Fibroblast of gingiva (primary cell): ENCODE results near the gene HDAC4.
A peak's percentile ranks its signal among the peaks of the same experiment; 100 is the strongest.

Source experiments
- DNase-seq: peaks from one replicate; pipeline ENCODE4 v3.0.0-alpha.2; 2011; ENCODE audit warnings: low read depth

The HDAC4 gene

DNA sequence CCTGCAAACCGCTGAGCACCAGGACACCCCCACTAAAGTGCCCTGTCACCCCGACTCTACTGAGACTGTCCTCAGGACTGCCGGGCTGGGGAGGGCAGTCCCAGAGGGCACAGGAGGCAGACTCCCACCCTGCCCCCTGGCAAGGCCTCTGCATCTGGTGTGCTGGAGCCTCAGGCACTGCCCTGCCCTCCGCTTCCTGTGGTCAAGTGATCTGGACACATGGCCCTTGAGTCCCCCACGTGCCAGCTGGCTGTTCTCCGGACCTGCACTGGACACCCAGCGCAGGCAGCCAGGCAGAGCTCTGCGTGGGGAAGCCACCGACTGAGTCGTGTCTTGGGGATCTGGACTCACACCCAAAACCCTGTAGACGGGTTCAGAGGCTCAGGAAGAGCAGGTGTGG, 335.3 kb downstream of the HDAC4 start:
- no peak for DNase-seq

DNA sequence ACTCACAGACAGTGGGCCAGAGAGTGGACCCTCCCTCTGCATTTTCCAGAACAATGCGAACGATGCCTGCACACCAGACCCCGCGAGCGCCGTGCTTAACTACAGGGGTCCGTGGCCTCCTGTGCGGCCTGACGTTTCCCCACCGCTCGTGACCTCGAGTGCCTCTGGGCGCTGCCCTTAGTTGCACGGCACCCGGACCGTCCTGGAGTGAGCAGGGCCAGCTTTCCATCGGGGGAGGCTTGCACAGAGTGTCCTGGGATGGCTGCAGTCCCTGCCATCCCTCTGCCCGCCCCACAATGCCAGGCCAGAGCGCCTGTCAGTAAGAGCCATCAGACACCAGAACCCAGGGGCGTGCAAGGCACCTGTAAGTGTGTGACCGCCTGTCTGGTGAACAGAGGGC, 335.9 kb downstream of the HDAC4 start:
- no peak for DNase-seq

DNA sequence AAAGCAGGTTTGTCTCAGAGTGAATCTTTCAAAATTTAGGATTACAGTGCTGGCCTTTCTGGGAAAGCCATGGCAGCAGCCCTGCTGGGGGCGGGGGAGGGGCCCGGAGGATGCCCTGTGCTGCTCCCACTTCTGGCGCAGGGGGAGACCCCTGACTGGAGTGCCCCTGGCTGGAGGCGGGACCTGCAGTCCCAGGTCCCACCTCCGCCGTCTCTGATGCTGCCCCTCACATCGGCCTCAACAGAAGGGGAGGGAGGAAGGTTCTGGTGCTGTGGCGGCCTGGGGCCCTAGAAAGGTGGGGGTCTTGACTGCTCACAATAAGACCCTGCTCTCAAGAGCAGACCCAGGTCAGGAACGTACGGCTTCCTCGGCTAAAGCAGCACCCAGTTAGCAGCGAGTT, 336.6 kb downstream of the HDAC4 start:
- DNase-seq: no peak

DNA sequence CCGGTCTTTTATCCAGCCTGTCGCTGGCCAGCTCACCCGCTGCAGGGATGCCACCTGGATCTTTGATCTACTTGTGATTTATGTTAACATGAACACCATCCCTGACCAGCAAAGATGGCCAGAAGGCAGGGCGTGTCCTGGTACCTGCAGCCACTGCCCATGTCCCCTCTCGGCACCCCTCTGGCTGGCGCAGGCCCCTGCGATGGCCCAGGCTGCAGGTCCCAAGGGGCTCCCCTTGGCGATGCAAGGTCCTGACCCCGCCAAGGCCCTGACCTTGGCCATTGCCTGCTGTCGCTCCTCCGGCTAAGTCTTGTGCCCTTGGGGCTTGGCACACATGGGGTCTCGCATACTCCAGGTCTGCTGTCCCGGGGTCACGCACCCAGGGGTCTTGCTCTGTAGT, 338.1 kb downstream of the HDAC4 start:
- no peak for DNase-seq

DNA sequence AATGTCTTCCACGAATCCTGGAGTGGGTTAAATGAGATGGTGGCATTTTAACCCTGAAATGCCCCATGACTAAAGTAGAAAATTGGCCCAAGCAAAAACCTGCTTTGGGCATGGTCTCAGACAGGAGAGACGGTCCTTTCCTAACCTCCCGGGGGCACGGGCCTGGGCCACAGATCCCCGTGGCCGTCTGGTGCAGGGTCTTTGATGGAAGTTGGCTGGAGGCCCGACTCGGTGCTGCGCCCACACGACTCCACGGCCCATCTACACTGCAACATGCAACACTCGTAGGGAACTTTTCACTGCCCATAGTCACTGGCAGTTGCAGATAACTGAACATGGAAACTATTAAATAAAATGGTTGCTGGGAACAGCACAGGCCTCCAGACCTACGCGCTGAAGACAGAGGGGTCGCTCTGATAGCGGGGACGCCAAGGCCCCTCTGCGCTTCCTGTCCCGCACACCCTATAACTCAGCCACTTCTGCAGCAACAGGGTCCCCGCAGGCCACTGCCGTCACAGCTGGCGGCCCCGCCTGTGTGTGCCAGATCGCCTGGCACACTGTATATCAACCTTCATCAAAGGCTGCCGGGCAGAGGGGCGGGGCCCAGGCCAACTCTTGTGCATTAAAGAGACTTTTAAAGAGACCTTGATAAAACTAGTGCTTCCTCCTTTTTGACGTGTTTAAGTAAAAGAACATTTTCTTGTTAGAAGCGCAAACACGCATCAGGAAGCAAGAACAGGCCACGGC, 338.8 kb downstream of the HDAC4 start:
- DNase-seq: no peak

DNA sequence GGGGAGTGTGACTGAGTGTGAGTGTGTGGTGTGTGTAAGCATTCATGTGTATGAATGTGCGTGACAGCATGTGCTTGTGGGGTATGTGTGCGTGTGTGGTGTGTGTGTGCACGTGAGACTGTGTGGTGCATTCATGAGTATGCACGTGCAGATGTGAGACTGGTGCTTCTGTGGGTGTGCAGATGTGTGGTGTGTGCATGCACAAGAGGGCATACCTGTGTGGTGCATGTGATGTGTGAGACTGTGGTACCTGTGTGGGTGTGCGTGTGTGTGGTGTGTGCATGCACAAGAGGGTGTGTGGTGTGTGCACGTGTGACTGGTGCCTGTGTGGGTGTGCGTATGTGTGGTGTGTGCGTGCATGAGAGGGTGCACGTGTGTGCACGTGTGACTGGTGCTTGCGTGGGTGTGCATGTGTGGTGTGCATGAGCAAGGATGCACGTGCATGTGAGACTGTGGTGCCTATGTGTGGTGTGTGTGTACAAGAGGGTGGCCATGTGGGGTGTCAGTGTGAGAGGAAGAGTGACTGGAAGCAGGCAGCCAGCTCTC, 339.6 kb downstream of the HDAC4 start:
- no peak for DNase-seq

DNA sequence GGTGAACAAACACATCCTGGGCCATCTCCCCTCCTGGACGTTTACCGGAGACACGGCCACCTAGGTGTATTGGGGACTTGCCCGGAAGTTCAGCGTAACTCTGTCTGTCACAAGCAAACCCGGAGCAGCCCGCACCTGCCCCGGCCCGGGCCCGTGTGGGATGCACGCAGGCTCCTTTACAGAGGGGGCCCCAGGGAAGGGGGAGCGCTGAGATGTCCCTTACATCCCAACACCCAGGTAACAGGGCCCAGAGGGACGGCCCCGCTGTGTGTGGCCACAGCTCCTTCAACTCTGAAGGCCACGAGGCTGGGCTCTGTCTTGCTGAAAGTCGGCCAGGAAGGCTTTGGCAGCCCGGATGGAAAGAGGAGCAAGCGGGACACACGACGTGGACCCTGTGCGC, 340.1 kb downstream of the HDAC4 start:
- DNase-seq: no peak

DNA sequence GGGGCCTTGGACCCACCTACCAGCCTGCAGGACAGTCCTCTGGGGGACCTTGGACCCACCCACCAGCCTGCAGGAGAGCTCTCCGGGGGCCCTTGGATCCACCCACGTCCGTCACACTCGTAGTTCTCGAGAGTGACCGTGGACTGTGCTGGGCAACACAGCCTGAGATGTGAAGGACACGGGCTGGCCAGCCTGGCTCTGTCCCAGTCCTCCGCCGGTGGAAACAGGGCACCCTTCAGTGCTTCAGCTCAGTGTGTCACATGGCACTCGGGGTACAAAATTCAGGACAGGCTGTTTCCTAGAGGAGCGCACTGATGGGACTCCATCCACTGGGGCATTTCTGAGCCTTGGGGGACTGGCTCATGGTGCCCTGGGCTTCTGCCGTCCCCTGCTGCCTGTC, 341.0 kb downstream of the HDAC4 start:
- DNase-seq: no peak

- DNase-seq: peak; percentile 53
These were observed 342.1 kb downstream of the HDAC4 start for GRCh38 chr2:239058766-239059165.

- no peak for DNase-seq
These were observed 343.3 kb downstream of the HDAC4 start for GRCh38 chr2:239057533-239057932.

DNA sequence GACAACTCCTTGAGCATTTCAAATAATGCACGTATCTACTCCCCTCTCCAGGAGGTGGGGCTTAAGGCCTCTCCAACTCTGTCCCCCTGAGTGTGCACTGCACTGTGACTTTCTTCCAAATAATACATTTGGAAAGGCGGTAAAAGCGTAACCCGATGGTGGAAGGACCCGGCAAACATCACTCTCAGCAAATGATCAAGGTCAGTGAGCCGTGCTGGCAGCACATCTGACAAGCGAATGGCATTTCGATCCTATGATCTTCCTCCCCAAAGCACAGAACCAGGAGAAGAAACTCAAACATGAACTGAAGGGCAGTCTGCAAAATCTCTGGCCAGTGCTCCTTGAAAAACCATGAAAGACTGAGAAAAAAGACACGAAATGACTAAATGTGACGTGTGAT, 344.2 kb downstream of the HDAC4 start:
- DNase-seq: no peak

DNA sequence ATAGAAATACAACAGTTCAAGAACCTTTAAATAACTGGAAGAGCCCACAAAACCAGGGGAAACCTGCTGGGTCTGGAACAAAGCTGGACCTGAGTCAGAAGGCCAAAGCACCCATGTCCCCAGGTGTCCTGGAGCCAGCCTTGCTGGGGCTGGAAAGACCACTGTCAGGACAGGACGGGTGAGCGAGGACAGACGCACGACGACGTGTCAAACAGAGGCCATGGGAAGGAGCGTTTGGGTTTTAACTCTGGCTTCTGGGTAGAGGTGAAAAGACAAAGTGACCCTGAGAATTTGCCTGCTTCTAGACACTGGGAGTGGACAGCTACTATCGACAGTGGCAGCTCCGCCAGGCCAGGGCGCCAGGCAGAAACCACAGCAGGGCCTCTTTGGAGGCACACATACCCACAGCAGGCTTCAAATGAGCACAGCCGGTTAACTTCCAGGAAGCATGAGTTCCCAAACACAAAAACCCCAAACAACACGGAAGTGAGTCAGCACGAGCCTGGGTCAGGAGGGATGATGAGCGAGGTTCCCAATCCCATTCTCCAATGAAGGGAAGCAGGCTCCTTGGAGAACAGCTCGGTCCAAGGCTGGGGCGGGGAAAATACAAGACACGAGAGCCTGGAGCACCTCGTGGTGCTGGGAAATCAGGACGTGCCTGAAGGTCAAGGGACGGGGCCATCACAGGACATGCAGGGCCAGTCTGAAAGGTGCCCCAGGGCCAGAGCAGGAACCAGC, 344.9 kb downstream of the HDAC4 start:
- no peak for DNase-seq

GRCh38 chr2:239054921-239055320, 345.9 kb downstream of the HDAC4 start:
- no peak for DNase-seq

DNA sequence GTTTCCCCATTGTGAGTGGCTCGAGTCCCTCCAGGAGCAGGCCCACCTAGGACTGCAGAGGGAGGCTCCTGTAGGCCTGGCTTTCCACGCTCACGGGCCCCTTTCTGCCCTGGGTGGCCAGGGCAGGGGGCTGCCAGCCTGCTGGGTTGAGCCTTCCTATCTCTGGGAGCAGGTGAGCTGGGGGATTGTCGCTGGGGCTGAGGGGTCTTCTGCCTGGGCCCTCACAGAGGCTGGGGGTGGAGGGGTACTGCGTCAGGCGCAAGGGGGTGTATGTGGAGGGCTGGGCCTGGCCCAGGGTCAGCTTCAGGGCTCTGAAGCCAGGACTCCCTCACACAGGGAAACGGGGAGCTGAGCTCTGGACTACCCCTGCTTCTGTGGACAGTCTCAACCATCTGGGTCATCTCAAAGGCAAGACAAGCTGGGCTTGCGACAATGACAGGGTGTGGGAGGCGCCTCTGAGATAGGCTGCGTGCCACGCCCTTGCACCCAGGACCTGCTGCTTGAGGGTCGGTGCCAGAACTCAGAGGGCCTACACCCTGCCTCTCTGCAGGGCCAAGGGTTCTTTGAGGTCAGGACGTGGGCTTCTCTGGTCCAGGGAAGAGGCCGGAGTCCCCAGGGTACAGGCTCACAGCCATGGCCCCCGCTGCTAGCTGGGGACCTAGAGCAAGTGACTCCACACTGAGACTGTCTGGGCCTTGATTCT, 346.9 kb downstream of the HDAC4 start:
- no peak for DNase-seq

- DNase-seq: no peak
These were observed 347.8 kb downstream of the HDAC4 start for GRCh38 chr2:239052798-239053665.

DNA sequence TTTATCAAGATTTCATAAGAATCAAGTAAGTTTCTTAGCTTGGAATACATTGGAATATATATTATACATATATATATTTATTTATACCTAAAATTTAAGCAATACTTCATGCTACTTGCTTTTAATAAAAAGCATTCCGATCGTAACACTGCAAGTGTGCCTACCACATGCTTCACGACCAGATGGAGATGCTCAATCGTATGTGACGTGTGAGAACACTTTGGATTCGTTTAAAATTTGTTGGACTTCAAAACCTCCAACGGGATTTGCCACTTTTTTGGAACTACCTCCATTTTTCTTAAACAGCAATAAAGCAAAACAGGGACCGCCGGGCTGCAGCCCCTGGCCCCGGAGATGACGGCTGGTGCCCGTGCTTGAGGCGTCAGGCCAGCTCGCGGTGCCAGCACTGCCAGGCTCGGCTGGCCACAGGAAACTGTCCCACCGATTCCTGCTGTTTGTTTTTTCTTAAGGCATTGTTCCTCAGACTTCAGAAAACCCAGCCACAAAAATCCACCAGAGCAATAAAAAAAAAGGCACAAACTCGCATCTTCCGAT, 348.9 kb downstream of the HDAC4 start:
- no peak for DNase-seq

- DNase-seq: no peak
These were observed 350.6 kb downstream of the HDAC4 start for GRCh38 chr2:239050252-239050649.

DNA sequence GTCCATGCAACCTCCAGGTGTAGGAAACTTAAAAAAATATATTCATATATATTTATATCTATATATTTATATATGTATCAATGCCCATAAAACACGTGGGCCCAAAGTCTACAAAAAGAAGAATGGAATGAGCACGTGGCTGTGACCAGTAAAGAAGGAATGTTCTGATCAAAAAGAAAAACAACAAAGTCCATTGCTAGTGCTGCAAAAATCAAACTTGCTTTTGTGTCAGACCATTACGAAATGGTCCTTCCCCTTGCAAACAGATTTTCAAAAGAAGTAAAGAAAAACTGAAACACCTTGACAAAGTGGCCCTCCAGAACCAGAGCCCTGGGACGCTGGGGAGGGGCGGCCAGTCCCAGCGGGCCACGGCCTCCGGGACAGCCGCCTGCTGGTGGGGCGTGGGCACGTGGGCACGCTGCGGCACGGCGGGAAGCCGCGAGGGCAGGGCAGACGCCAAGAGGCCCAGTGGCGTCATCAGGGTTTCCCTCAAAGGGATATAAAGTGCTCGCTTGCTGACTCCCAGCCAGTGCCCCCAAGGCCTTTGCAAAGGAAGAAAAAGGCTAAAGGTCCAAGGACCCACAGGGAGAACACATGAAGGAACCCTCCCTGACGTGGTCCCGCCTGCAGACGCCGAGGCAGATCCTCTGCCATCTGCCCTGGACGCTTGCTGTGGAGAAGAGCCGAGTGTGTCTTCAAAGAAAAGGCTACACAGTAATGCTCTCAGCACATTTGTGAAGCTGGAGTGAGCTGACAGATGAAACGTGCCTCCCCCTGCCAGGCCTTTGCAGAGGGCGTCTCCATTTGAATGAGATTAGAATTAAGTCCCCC, 351.2 kb downstream of the HDAC4 start:
- peak; percentile 29 for DNase-seq

- no peak for DNase-seq
These were observed 352.1 kb downstream of the HDAC4 start for GRCh38 chr2:239048736-239049135.

- no peak for DNase-seq
These were observed 353.0 kb downstream of the HDAC4 start for GRCh38 chr2:239047861-239048260.

- no peak for DNase-seq
These were observed 353.4 kb downstream of the HDAC4 start for GRCh38 chr2:239047420-239047819.
